GM21825 (cell line): ENCODE results near the gene ZNF74.
"Not testable (repeated sequence)": the region's sequence is repeated elsewhere in the genome, so short reads cannot be mapped to it uniquely, and the experiment has no call there.

ENCODE experiments used
- ATAC-seq: cut with Tn5 transposase; IDR thresholded peaks from one replicate; pipeline ENCODE4 v1.9.1; 2021; ENCODE audit warnings: mild to moderate bottlenecking, moderate library complexity; ENCODE audit not compliant: unreplicated experiment

ZNF74 gene

DNA sequence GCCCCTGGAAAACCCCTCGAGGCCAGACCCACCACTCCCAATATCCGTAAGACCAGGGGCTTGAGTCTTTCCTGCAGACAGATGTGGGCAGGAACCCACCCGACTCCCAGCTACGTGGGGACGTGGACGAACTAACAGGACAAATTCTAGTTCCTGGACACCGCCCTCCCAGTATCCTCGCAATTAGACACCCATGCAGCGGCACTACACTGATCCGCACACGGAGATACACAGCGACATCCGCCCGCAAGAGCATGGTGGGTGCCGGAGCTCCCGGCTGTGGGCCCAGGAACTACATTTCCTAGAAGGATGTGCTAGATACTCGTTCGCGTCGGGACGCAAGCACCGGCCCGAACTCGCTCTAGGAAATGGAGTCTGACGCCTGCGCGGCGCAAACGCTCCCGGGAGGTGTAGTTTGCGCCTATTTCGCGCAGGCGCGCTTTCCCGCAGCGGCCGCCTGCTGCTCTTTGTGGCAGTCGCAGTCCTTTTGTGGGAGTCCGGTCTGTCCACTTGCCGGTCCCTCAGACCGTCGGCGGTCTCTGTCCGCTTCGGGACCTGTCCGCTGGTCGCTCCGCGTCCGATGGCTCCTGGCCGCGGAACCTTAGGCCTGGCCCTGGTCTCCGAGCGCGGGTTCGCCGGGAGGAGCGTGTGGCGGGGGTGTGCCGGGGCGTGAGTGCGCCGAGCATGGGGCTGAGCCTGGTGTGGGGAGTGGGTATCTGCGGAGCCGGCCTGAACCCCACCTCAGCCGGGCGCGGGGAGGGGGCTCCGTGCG, at the start of gene ZNF74:
TSS of gene ZNF74 (plus strand) at position 447 of the 772 bp plus-strand sequence. CDS start 478 bp downstream, outside the sequence.
- ATAC-seq, result peak; percentile 80

DNA sequence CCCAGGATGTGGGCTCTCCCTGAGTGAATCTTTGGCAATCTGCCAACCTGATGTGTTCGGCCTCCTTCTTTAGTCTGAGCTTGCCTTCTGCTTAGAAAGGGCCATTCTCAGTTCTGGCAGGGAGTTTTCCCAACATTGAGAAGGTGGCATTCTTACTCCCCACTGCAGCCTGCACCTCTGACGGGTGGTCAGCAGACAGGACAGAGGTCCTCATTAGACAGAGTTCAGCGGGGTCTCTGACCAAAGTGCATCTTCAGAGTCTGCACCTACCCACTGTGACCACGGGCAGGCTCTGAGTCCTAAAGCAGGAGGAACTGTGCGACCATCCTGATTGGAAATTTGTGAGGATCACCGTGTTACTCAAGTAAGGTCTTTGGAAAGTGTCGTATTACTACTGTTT, 47.4 kb upstream of the ZNF74 start:
- not testable (repeated sequence) for ATAC-seq

DNA sequence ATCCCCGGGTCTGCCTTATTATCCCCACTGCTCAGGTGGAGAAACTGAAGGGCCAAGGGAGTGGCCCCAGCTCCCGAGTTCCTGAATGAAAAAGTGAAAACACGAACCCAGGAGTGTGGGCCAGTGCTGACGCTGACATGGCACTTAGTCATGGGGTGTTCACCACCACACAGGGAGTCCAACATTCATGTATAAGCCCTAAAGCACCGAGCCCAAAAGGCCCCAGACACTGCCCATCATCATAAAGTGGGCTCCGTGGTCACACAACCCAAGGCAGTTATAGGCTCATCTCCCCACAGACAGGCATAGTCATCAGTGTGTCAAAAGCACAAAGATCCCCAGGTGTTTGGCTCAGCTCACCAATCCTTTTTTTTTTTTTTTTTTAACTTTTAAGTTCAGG, 41.4 kb upstream of the ZNF74 start:
- not testable (repeated sequence) for ATAC-seq

DNA sequence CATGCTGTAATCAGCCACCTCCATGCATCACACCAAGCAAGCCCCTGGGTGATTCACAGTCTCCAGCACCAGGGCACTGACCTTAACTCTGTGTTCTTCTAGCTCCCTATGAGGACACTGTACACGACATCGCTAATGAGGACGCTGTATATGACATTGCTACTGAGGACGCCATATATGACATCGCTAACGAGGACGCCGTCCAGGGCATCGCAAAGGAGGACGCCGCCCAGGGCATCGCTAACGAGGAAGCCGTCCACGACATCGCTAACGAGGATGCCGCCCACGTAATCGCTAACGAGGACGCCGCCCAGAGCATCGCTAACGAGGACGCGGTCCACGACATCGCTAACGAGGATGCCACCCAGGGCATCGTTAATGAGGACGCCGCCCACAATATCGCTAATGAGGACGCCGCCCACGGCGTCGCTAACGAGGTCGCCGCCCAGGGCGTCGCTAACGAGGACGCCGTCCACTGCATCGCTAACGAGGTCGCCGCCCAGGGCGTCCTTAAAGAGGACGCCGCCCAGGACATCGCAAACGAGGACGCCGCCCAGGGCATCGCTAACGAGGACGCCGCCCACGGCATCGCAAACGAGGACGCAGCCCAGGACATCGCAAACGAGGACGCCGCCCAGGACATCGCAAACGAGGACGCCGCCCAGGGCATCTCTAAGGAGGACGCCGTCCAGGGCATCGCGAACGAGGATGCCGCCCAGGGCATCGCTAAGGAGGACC, 39.5 kb upstream of the ZNF74 start:
- no peak for ATAC-seq

DNA sequence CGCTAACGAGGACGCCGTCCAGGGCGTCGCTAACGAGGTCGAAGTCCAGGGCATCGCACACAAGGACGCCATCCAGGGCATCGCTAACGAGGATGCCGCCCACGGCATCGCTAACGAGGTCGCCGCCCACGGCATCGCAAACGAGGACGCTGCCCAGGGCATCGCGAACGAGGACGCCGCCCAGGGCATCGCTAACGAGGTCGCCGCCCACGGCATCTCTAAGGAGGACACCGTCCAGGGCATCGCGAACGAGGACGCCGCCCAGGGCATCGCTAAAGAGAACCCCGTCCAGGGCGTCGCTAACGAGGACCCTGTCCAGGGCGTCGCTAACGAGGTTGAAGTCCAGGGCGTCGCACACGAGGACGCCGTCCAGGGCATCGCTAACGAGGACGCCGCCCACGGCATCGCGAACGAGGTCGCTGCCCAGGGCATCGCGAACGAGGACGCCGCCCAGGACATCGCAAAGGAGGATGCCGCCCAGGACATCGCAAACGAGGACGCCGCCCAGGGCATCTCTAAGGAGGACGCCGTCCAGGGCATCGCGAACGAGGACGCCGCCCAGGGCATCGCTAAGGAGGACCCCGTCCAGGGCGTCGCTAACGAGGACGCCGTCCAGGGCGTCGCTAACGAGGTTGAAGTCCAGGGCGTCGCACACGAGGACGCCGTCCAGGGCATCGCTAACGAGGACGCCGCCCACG, 37.9 kb upstream of the ZNF74 start:
- not testable (repeated sequence) for ATAC-seq

DNA sequence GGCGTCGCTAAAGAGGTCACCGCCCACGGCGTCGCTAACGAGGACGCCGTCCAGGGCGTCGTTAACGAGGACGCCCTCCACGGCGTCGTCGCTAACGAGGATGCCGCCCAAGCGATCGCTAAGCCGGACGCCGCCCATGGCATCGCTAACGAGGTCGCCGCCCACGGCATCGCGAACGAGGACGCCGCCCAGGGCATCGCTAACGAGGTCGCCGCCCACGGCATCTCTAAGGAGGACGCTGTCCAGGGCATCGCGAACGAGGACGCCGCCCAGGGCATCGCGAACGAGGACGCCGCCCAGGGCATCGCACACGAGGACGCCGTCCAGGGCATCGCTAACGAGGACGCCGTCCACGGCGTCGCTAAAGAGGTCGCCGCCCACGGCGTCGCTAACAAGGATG, 37.0 kb upstream of the ZNF74 start:
- not testable (repeated sequence) for ATAC-seq

DNA sequence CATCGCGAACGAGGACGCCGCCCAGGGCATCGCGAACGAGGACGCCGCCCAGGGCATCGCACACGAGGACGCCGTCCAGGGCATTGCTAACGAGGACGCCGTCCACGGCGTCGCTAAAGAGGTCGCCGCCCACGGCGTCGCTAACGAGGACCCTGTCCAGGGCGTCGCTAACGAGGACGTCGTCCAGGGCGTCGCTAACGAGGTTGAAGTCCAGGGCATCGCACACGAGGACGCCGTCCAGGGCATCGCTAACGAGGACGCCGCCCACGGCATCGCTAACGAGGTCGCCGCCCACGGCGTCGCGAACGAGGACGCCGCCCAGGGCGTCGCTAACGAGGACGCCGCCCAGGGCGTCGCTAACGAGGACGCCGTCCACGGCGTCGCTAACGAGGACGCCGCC, 36.0 kb upstream of the ZNF74 start:
- not testable (repeated sequence) for ATAC-seq

DNA sequence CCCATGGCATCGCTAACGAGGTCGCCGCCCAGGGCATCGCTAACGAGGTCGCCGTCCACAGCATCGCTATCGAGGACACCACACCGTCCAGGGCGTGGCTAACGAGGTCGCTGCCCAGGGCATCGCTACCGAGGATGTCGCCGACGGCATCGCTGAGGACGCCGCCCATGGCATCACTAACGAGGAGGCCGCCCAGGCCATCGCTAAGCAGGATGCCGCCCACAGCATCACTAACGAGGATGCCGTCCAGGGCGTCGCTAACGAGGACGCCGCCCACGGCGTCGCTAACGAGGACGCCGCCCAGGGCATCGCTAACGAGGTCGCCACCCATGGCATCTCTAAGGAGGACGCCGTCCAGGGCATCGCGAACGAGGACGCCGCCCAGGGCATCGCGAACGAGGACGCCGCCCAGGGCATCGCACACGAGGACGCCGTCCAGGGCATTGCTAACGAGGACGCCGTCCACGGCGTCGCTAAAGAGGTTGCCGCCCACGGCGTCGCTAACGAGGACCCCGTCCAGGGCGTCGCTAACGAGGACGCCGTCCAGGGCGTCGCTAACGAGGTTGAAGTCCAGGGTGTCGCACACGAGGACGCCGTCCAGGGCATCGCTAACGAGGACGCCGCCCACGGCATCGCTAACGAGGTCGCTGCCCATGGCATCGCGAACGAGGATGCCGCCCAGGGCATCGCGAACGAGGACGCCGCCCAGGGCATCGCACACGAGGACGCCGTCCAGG, 35.3 kb upstream of the ZNF74 start:
- not testable (repeated sequence) for ATAC-seq

DNA sequence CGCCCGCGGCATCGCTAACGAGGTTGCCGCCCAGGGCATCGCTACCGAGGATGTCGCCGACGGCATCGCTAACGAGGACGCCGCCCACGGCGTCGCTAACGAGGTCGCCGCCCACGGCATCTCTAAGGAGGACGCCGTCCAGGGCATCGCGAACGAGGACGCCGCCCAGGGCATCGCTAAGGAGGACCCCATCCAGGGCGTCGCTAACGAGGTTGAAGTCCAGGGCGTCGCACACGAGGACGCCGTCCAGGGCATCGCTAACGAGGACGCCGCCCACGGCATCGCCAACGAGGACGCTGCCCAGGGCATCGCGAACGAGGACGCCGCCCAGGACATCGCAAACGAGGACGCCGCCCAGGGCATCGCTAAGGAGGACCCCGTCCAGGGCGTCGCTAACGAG, 33.7 kb upstream of the ZNF74 start:
- ATAC-seq, result not testable (repeated sequence)

DNA sequence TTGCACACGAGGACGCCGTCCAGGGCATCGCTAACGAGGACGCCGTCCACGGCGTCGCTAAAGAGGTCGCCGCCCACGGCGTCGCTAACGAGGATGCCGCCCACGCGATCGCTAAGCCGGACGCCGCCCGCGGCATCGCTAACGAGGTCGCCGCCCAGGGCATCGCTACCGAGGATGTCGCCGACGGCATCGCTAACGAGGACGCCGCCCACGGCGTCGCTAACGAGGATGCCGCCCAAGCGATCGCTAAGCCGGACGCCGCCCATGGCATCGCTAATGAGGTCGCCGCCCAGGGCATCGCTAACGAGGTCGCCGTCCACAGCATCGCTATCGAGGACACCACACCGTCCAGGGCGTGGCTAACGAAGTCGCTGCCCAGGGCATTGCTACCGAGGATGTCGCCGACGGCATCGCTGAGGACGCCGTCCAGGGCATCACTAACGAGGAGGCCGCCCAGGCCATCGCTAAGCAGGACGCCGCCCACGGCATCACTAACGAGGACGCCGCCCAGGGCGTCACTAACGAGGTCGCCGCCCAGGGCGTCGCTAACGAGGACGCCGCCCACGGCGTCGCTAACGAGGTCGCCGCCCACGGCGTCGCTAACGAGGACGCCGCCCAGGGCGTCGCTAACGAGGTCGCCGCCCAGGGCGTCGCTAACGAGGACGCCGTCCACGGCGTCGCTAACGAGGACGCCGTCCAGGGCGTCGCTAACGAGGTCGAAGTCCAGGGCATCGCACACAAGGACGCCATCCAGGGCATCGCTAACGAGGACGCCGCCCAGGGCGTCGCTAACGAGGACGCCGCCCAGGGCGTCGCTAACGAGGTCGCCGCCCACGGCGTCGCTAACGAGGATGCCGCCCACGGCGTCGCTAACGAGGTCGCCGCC, 32.8 kb upstream of the ZNF74 start:
- ATAC-seq, result not testable (repeated sequence)

DNA sequence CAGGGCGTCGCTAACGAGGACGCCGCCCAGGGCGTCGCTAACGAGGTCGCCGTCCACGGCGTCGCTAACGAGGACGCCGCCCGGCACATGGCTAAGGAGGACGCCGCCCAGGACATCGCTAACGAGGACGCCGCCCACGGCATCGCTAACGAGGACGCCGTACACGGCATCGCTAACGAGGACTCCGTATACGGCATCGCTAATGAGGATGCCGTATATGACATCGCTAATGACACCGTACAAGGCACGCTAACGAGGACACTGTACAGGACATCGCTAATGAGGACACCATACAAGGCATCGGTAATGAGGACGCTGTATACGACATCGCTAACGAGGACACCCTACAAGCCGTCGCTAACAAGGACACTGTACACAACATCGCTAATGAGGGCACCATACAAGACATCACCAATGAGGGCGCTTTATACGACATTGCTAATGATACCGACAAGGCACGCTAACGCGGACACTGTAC, 32.2 kb upstream of the ZNF74 start:
- ATAC-seq, result not testable (repeated sequence)

DNA sequence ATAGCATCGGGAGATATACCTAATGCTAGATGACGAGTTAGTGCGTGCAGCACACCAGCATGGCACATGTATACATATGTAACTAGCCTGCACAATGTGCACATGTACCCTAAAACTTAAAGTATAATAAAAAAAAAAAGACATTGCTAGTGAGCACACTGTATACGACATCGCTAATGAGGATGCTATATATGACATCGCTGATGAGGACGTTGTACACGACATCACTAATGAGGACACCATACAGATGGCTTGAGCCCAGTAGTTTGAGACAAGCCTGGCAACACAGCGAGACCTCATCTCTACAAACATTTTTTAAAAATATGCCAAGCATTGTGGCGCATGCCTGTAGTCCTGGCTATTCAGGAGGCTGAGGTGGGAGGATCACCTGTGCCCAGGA, 31.5 kb upstream of the ZNF74 start:
- not testable (repeated sequence) for ATAC-seq

DNA sequence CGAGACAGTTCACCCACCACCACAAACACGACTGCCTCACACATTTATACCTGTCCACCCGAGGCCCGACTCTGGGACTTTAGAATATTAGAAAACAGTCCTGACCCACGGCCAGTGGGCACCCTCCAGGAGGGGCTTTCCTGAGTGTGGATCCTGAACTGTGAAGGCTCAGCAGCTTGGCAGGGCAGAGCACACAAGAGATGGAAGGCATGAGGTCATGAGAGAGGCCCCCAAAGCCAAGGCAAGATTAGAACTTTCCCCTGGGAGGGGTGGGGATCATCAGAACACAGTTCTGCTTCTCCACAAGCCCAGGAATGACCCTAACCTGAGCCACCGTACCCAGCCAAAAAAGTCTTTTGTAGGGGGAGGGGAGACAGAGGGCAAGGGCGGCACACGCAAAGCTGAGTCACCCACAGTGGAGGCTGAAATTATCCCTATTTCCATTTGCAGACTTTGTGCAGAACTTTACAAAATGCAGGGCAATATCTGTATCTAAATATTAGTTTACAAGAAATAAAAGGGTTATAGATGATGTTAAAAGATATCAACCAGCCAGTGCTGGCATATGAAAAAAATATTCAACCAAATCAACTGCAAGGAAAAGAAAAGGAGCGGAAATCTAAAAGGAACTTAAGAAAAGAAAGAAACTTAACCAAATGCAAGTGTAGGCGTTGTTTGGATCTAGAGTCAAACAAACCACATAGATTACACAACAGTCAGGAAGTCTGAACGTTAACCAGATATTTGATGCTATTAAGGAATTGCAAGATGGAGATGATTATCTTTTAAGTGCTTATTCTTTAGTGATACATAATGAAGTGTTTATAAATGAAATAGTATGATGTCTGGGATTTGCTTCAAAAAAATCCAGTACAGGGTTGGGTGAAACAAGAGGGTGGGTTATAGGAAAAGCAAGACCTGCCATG, 29.4 kb upstream of the ZNF74 start:
- ATAC-seq, result not testable (repeated sequence)

DNA sequence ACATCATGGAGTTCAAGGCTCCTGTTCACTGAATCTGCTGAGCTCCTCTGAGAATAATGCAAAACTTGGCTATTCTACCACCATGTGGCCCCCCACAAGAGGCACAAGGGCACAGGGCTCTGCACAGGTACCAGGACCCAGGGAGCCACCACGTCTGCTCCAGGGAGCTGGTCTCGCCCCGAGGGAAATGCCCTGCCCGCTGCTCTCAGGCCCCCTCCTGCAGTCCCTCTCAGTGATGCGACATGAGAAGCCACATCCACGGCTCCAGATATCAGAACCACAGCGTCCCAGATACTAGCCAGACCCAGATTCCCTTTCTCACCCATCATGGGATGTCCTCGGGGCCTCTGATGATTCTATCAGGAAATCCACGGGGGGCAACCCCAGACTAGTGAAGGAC, 27.1 kb upstream of the ZNF74 start:
- ATAC-seq, result not testable (repeated sequence)

DNA sequence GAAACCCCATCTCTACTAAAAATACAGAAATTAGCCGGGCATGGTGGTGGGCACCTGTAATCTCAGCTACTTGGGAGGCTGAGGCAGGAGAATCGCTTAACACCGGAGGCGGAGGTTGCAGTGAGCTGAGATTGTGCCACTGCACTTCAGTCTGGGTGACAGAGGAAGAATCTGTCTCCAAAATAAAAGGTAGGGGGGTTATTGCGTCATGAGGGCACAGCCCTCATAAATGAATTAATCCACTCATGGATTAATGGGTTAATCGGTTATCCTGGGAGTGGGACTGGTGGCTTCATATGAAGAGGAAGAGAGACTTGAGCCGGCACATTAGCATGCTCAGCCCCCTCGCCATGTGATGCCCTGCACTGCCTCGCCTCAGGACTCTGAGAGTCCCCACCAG, 25.1 kb upstream of the ZNF74 start:
- not testable (repeated sequence) for ATAC-seq

DNA sequence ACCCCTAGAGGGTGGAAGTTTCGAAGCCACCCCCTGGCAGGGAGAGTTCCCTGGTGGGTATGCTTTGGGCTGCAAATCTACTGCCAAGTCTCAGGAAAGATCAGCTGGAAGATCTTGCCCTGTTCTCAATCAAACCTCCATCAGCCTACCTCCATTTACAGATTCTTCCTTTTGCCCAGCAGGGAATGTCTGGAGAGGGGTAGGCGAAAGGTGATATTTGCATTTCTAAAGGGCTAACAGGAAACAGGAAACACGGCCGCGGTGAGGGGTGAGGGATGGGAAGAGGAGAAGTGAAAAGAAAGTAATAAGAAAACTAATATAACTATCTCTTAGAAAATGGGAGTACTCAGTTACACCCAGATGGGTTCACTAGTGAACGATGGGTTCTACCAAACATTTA, 22.3 kb upstream of the ZNF74 start:
- not testable (repeated sequence) for ATAC-seq

DNA sequence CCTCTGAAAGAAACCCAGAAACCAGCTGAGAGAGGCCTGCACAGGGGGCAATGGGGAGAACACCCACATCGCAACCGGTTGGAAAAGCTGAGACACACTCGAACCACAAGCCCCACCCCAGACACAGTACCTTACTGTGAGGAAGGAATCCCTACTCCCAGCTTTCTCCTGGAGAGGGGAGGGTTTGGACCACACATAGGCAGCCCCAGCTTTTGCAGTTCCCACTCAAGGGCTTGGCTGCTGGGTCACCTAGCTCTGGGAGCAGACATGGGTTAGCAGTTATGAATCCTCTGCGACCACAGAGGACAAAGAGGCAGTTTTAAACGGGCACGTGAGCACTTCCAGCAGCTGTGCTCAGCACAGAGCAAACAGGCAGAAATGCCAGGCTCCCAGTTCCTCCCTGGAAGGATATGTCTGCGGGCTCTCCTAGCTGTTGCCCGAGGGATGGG, 21.5 kb upstream of the ZNF74 start:
- not testable (repeated sequence) for ATAC-seq

DNA sequence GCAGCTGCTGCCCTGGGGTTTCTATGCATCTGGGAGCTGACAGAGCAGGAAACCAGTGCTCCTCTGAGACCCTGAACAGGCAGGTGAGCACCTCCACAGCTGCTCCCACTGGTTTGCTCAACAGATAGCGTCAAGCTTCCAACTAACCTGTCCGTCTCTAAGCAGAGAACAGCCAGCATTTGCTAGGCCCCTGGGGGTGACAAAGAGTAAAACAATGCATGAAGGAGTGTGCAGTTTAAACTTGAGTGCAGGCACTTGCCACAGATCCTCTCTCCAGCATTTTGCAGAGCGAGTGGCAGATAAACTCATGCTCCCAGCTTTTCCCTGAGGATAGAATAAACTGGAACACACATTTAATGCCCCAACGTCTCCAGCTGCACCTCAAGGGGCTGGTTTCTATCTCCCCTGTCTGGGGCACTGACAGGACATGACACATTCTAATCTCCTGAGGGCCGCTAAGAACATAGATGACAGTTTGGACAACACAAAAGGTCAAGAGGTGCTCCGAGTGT, 20.7 kb upstream of the ZNF74 start:
- not testable (repeated sequence) for ATAC-seq
